COLO668 (cell line): ENCODE data around the gene RTL1.
A peak's percentile ranks its signal among the peaks of the same experiment; 100 is the strongest.

Source experiments
- DNase-seq: peaks from one replicate; lab custom pipeline; 2025; ENCODE audit not compliant: unreplicated experiment; lab: John Stamatoyannopoulos, UW

The RTL1 gene

DNA sequence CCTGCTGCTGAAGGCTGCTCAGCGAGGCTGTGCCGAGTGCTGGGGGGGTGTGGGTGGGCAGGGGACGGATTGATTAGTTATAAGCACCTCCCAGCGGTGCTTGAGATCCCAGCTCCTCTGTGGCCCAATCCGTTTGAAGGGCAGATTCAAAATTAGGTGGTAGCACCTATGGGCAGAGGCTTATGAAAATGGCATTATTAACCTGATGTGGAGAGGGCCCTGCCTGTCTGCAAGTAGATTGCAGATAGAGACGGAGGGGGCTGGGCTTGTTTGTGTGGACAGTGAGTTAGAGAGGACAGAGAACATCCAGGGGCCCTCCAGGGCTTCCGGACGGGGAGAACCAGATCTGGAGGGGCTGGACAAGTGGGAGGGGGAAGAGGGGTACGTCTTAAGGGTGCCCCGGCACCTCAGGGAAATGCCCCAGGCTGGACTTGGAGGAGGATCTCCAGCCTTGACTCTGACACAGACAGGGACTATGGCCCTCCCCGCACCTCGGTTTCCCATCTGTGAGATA is at the start of gene RTL1:
RTL1 (minus strand) TSS at position 51 of the 514 bp plus-strand sequence. CDS start 18,934 bp downstream, outside the sequence.
- DNase-seq: no peak

DNA sequence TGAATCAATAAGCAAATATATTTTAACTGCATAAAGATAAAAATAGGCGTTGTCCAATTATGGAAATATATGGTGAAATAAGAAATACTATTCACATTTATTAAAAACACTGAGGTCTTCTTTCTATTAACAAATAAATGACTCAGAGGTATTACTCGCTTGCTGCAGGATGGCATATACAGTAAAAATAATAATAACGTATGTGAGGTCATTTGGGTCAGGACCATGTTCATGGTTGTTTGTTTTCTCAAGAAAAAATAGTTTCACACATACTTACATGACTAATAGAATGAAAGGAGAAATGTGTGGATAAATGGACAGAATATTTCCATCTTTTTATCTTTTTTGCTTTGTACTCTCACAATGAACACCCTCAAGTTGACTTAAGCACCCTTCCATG is 46.5 kb upstream of the RTL1 start:
- DNase-seq: no peak

DNA sequence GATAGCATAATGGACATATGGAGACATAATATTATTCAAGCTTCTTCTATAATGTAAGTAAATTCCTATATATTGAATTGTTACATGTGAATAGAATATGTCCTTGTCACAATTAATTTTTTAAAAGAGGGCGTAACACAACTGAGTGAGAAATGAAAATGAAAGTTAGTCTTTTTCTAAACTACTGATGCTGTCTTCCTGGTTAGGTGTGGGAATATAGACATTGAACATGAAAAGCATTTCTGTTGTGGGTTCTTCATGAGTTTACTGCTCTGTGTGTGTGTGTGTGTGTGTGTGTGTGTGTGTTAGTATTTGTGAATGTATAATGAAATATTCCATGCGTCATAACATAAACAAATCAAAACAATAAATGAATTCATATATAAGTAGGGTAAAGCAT is 40.5 kb upstream of the RTL1 start:
- no peak for DNase-seq

DNA sequence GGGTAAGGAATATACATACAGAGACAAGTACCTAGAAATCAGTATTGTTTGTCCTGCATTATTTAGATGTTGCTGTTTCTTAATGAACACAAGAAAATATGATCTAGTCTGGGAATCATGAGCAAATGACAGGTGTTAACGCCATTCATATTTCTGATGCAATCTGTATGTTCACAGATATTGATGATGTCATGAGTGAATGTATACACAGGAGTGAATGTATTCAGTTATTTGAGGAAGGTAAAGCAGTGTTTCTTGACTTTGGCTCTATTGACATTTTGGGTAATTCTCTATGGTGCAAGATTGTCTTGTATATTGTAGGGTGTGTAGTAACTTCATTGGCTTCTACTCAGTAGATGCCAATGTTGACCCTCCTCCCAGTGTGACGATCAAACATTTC is 26.7 kb upstream of the RTL1 start:
- no peak for DNase-seq

DNA sequence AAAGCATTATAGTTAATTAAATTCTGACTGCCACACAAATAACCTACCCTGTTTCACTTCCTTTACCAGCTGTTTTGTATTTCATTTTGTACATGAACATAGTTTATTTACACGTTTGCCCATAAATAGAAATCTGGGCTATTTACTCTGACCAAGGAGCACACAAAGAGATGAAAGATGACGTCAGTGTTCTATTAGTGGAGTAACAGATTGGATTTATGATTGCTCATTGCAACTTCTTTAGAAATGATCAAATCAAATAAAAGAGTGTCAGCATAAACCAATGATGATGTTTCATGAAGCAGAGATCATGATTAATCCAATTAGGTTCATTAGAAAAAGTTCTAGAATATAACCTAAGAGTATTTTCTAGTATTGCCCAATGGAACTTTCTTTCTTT is 12.0 kb upstream of the RTL1 start:
- DNase-seq: no peak

DNA sequence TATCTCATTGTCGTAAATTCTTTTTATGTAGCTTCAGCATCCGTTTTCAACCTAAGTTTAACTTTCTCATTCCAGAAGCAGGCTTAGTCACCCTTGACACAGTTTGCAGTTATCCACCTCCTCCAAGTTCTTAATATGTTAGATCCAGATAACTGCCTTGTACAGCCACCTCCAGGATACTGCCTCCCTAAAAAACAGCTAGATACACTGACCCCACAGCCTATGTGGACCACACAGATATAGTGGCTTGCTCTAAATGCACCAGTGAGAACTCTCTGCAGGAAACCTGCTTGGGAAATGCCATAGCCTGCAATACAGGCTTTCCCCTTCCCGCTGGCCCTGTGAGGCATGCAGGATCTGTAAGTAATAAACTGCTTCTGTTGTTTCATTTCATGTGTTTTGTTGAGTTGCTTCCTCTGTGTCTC is 11.1 kb upstream of the RTL1 start:
- DNase-seq: no peak

DNA sequence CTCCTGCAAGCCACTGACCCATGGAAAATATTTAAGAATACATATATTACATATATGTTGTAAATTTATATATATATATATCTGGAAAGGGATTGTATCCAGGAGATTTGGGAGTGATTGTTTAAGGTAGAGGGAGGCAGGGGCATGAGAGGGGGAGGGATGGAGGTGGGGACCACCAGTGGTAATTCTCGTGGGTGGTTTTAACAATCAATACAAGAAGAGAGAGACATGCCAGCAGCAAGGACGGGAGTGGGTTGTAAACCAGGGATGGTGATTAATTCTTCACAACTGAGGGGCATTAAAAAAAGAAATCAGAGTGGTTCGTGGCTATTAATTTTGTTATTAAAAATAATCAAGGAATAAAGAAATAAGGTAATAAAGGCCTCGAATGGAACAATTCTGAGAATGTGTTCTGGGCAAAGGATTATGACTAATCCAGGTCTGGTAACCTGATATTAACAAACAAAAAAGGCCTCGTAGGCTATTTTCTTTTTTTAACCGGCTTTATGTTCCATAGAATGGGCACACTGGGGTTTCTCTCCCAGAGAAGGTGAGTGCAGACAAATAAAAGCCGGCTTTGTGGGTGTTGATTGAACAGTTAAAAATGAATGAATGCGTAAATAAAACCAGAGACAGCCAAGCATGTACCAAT is 8.3 kb upstream of the RTL1 start:
- no peak for DNase-seq

DNA sequence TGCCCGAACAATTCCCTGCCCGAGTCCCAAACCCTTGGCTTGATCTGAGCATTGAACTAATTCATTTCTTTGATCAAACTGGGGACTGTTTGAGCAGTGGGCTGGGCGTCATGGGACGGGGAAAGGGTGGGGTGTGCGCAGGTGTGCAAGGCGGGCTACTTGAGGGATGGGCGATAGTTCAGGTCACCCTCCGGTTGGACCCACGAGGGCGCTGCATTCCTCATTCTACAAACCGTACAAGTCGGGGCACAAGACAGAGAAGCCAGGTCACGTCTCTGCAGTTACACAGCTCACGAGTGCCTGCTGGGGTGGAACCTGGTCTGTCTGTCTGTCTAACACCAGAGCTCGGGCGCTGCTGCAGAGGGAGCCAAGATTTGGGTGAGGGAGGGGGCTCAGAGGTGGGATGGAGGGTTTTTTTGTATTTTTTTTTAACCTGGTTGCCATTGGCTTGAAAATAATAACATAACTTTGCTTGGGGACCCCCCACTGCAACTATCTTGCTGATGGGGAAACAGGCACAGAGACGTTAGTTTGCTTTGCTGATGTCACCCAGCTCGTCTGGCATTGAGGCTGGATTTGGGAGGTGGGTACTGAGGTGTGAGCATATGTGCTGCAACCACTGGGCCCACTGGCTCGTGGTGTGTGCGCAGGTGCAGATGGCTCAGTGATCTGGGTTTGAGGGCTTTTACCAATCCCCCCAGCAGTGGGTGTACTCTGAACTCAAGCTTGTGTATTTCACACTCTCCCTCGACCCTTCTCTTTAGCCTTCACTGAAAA is 7.6 kb upstream of the RTL1 start:
- no peak for DNase-seq

DNA sequence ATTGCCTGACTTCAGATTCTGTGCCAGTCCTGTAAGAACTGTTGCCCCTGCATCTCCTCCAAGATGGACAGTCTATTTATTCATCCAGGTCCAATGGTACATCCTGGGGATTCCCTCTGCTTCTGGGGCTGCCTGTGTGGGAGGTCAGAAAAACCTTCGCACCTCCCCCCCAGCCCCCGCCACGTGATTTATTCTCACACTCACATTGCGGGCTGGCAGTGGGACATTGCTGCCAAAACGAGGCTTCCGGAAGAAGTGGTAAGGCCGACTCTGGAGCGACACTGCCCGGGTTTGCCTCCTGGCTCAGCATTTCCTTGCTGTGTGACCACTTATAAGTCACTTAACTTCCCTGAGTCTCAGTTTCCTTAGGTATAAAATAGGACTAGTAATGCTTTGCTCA is 5.9 kb upstream of the RTL1 start:
- DNase-seq: no peak

DNA sequence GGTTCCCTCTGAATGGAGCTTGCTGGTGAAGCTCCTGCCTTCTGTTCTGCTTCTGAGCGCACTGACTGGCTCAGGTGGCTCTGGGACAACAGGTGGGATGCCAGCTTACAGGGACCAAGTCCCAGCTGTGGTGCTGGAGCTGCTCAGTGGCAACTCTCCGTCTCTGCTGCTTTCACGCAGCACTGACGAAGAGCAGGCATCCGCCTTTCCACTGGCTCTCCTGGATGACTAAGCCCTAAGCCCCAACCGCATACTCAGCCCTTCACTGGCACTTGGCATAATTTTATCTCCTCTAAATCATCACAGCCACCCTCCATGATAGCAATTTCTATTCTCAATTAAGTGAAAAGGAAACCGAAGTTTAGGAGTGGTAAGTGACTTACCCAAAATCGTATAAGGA is 3.7 kb upstream of the RTL1 start:
- DNase-seq: no peak

DNA sequence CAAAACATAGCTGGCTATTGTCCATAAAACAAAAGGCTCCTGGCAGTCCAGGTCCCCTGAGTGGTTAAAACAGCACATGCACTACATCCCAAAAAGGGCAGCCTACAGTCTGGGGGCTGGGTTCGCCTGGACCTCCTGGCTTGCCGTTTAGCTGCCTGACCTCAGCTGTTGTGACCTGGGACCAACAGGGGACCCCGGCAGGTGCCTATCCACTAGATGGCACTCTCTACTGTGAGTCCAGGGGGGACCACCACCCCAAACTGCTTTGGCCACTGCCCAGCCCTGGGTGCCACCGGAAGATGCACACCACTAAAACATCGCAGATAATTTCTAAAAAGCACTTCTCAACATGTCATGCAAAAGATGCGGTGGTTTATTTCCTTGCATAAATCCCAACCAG is 2.9 kb upstream of the RTL1 start:
- DNase-seq: no peak

DNA sequence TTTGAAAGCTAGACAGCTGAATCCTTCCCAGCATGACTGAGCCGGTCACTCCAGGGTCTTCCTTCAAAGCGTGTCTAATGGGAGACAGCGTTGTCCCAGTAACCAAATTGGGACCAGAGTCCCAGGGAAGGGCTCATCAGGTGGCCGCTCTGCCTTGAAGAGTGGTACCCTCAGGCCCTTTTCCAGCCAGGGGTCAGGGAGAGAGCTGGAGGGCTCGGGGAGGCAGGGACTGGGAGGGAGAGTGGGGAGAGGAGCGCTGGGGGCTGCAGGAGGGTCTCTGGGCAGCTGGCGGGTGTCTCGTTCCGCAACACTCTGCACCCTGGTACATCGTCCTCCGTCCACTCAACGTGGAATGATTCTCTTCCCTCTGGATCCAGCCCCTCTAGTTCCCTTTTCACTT is 1.6 kb upstream of the RTL1 start:
- DNase-seq: no peak

DNA sequence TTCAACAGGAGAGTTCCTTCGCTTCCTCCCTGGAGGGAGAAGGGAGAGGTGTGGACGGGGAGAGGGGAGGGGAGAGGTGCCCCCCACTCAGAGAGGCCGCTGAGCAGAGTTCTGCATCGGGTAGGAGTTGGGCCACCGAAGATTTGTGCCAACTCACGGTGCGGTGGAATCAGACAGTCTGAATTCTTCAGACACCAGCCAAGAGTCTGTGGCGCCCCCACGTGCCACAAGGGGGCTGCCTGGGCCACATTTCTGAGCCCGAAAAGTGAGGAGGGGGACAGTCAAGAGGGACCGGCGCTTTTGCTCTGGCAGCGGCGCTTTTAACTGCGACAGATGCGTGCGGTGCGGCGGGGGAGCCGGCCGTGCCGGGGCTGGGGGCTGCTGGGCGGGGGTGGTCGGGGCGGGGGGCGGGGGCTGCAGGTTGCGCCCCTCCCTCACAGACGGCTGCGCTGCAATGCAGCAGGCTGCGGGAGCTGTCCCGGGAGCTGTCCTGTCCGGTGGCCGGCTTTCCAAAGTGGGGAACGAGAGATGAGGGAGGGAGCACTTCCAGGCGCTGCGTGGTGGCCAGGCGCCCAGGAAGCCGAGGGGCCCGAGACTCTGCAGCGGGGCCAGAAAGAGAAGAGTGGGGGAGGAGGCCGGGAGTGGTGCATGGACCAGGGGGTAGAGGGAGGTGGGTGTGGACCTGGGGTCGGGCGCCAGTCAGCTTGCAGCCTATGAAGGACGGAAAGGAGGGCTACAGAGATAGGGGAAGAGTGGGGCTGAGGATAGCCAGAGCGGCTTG is 975 bp upstream of the RTL1 start:
- no peak for DNase-seq

DNA sequence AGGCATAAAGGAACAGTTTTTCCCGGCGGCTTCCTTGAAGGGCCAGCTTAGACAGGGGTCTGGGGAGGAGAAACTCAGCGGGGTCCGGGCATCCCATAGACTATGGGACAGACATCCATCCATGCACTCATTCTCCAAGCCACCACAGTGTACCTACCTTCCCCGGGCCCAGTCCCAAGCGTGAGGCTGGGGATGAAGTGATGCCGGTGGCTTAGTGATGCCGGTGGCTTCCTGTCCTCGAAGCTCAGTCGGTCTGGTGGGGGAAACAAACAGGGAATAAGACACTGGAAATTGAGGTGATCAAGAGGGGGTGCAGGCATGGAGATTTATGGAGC is 421 bp downstream of the RTL1 start:
- DNase-seq: no peak

DNA sequence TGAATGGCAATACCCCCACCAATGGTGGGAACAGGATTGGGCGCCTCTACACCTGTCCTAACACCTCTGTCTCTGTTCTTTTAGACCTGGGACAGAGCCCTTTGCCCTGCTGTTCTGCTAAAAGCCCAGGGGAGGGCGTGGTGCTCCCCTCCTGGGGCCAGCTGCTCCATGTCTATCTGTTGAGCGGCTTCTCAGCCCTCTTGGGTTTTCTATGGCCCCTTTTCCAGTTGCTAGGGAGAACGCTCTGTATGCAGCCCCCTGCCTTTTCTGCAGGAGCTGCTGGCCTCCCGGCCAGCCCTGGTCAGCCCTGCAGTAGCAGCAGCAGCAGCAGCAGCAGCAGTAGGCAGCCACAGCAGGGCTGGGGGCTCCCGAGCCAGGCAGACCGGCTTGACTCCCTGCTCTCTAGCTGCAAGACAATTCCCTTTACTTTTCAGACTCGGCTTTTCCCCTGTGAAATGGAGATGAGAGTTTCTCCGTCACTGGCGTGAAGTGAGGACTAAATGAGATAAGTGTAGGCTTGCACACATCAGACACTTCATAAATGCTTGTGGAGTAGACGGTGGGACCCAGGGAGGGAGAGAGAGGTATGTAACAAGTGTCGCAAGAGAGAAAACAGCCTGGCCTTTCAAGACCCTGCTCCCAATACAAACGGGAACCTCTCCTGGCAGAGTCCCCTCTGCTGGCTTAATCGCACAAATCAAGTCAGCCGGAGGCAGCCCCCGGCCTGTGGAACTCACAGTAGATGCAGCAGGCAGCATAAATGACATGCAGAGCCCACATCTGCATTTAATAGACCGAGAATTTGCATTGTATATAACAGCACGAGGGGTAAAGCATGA is 1.0 kb downstream of the RTL1 start:
- no peak for DNase-seq

DNA sequence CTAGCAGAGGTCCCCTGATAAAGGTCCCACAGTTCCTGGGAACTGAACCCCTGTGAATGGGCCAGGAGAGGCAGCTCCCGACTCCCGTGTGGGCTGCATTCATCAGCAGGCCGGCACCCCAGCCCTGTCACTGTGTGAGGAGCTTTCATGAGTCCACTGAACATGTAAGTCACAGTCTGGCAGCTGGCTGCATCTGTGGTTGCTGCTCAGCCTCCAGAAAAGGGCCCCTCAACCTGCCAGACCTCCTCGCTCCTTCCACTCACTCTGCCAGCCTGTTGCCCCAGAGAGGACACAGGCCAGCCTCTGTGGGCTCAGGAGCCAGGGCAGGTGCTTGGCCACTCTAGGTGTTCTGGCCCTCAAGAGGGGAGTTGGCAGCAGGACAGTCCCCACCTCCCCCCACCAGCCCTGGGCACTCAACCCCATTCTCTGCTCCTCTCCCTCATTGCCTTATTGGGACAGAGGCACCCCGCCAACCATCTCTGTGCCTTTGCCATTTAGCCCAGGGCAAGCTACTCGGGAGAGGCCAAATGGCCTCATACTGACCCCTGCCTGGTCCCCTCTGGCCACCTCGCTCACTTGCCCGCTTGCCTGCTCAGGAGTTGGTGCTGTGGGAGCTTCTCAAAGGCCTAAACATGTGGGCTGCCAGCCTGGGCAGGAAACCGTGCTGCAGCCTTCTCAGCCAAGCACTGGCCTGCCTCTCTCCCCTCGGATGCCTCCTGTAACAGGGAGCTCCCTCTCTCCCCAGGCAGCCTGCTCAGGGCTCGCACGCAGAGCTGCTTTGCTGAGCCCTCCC is 1.9 kb downstream of the RTL1 start:
- DNase-seq: no peak

DNA sequence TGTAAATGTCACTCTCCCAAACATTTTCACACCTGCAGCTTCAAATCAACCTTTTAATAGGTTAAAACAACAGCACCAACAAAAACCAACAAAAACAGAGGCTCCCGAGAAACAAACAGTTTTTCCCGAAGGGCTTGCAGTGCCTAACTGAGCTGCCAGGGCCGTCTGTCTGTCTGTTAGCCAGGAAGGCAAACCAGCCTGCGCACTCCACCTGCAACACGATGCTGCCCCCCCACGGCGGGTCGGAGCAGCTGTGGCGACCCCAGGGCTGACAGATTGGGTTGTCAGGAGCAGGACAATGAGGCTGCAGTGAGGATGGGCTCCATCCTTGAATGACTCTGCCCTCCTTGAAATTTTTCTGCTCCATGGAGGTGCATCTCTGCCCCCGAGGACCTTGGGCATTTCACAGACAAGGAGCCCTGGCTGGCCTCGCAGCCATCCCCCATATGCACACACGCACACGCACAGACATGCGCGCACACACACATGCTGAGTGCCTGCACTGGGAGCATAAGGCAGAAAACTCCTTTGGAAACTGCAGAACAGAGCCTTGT is 2.6 kb downstream of the RTL1 start:
- DNase-seq: peak; percentile 29

DNA sequence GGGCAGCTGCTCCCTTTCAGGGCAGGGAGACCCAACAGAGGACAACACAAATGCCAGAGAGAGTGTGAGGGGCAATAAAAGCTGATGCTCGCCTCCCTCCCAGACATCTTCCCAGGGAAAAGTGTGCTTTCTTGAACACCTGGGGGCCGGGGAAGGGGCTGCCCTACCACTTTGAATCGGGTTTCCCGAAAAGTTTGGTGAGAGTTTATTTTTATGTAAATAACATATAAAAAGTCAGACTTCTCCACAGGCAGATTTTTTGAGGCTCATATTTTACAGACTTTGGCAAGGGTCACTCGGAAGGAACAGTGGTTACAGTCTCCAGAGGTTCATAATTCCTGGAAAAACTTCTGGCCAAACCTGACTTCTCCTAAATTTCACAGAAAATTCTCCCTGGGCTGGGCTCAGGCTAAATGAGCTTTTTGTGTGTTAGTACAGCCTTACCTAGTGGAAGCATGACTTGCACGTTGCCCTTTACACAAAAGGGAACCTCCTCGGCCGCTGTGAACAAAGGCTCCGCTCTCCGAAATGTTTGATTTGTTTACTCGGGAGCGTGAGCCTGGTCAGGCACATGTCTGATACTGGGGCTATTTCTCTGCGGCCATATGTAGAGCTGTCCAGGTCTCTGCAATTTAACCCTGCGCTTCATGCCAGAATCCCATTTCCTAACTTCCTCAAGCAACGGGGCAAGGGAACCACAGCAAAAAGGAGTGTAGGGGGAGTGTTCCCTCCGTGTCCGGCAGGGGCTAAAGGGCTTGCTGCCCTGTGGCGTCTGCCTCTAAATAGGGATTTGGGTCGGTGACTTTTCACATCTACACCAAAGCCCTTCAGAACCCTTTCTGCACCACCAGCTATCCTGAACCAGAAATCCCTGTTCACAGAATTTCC is 3.4 kb downstream of the RTL1 start:
- no peak for DNase-seq
